ENCODE results near the gene TIA1. TPM values are rescaled to one million over a fixed set of nuclear protein-coding genes. Genes with fewer than 3 reads are reported as not detected.

TIA1 gene
- total RNA-seq, 3 donors from 2014 or later (not counting 1 experiment from before 2014, with no cell fraction given) = 76.9 to 113 (median 93.2) TPM

DNA sequence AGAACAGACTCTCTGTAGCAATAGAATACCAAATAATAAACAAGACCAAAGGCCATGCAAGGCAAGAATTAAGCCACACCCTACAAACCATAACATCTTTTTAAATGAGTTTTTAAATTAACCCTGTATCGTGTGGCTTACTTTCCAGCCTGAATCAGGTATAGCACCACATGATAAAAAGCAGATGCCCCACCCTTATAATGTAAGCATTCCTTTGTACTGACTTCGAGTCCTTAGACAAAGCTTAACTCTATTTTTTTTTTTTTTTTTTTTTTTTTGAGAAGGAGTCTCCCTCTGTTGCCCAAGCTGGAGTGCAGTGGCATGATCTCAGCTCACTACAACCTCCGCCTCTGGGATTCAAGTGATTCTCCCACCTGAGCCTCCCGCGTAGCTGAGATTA lies 55.9 kb downstream of the TIA1 start:
- no peak for ATAC-seq
- Histone ChIP-seq H3K9me3 (ENCODE audit: control insufficient read depth, insufficient read depth, low read length) (no peaks in the 10 kb centered on the region), H3K27me3 (ENCODE audit: control insufficient read depth, insufficient read depth, low read length) (no peaks in the 10 kb centered on the region), H3K36me3 (ENCODE audit: control insufficient read depth, insufficient read depth, low read length) (no peaks in the 10 kb centered on the region), H3K4me1 (ENCODE audit: control insufficient read depth, insufficient read depth, low read length) (peaks cover 9% of the 10 kb centered on the region), H3K27ac (ENCODE audit: low read length) (no peak overlapping the region), H3K4me3 (ENCODE audit: low read length) (no peak overlapping the region)
- no peak overlapping the region for H3K27ac Mint-ChIP-seq
- WGBS (ENCODE audit: insufficient coverage) = 95% methylated on average over 4 of the region's 5 CpGs
- peaks cover 16 to 19% of the 10 kb centered on the region in 2 donors for H3K4me1 Mint-ChIP-seq
- no peaks in the 10 kb centered on the region for H3K36me3 Mint-ChIP-seq
- DNase-seq = no peak
- intact Hi-C loops (cut with micrococcal nuclease) = loop anchor here (5.0 kb wide), 3 partner anchors 100 to 465 kb away; partner anchors contain the start of genes SNRNP27 and SNRPG
- TF ChIP-seq, protein P1, sequence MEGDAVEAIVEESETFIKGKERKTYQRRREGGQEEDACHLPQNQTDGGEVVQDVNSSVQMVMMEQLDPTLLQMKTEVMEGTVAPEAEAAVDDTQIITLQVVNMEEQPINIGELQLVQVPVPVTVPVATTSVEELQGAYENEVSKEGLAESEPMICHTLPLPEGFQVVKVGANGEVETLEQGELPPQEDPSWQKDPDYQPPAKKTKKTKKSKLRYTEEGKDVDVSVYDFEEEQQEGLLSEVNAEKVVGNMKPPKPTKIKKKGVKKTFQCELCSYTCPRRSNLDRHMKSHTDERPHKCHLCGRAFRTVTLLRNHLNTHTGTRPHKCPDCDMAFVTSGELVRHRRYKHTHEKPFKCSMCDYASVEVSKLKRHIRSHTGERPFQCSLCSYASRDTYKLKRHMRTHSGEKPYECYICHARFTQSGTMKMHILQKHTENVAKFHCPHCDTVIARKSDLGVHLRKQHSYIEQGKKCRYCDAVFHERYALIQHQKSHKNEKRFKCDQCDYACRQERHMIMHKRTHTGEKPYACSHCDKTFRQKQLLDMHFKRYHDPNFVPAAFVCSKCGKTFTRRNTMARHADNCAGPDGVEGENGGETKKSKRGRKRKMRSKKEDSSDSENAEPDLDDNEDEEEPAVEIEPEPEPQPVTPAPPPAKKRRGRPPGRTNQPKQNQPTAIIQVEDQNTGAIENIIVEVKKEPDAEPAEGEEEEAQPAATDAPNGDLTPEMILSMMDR (IDR thresholded peaks at IDR 0.05) = no peak
- H3K27me3 Mint-ChIP-seq (ENCODE audit: low read depth in 2 of 2) = no peaks in the 10 kb centered on the region
- H3K4me3 Mint-ChIP-seq = no peak overlapping the region
- H3K9me3 Mint-ChIP-seq = no peaks in the 10 kb centered on the region

DNA sequence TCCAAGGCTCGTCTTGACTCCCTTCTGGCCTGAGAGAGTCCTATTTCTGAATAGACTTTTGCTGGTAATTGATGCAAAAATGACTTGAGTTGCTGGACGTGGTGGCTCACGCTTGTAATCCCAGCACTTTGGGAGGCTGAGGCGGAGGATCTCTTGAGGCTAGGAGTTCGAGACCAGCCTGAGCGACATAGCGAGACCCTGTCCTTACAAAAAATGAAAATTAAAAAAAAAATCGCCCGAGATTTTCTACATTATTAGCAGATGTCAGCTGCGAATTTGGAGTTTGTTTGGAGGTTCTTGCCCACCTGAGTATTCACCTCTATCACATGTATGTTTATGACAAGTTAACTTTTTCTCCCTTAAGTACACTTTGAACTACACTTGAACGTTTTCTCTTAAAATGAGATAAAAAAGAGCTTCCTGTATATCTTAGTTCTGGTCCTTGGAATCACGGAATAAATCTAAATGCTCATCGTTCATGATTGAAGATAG lies 57.1 kb downstream of the TIA1 start:
- DNase-seq = no peak
- peaks cover 16 to 19% of the 10 kb centered on the region in 2 donors for H3K4me1 Mint-ChIP-seq
- H3K27ac ChIP-seq (ENCODE audit: low read length) = peak overlapping the region; percentile 90
- H3K4me3 Mint-ChIP-seq = peak overlapping the region; percentile 100
- H3K4me3 ChIP-seq (ENCODE audit: low read length) = peak overlapping the region; percentile 78
- peaks cover 9% of the 10 kb centered on the region for H3K4me1 ChIP-seq (ENCODE audit: control insufficient read depth, insufficient read depth, low read length)
- peak overlapping the region; percentile 96 to 98 for H3K27ac Mint-ChIP-seq
- TF ChIP-seq, protein P1 (IDR thresholded peaks at IDR 0.05) = no peak
- no peak for ATAC-seq
- H3K27me3 ChIP-seq (ENCODE audit: control insufficient read depth, insufficient read depth, low read length) = no peaks in the 10 kb centered on the region
- intact Hi-C loops (cut with micrococcal nuclease) = loop anchor here (1.0 to 5.0 kb wide), 6 partner anchors 48 to 464 kb away; partner anchors contain the start of genes SNRNP27, SNRPG and TIA1
- H3K36me3 ChIP-seq (ENCODE audit: control insufficient read depth, insufficient read depth, low read length) = no peaks in the 10 kb centered on the region
- H3K27me3 Mint-ChIP-seq (ENCODE audit: low read depth in 2 of 2) = no peaks in the 10 kb centered on the region
- no peaks in the 10 kb centered on the region for H3K9me3 ChIP-seq (ENCODE audit: control insufficient read depth, insufficient read depth, low read length)
- no peaks in the 10 kb centered on the region for H3K9me3 Mint-ChIP-seq
- H3K36me3 Mint-ChIP-seq = no peaks in the 10 kb centered on the region
- WGBS (ENCODE audit: insufficient coverage) = 81% methylated on average over 10 of the region's 13 CpGs

DNA sequence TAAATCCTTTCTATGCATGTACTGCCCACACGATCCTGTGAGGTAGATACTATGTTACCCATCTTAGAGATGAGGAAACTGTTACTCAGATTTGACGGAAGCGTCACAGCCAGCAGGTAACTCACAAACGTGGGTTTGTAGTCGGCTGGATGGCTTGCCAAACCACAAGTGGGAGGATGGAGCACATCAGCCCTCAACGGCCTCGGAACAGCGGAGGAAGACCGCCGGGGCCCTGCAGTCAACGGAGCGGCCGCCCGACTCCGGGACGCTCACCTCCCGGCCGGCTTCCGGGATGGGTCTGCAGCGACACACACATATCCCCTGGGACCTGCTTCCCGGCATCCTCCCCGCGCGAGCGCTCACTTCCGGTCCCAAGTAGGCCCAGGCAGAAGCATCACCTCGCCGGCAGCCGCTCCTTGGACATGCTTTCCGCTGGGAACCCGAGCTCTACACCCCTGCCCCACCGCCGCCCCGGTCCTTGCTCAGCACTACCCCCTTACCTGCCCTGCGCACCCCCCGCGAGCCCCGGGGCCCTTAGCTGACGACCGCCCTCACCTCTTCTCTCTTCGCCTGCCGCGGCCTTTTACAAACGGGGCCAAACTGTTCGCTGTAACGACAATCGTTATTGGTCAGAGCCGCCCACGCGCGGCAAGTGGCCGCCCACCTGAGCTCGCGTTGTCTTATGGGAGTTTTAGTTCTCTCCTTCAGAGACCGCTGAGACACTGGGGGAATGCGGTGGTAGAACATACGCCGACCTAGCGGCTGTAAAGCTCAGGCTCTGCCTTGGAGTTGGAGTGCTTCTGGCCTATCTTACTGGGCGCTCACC lies 57.8 kb downstream of the TIA1 start, which contains the start of gene C2orf42:
TSS of gene C2orf42 (minus strand) at position 602 of the 826 bp plus-strand sequence. CDS start 9,034 bp downstream, outside the sequence.
- peak within 1 kb of the TSS; percentile 90 for H3K27ac ChIP-seq (ENCODE audit: low read length)
- ATAC-seq (peak; percentile 84 to 96 (median 88)), DNase-seq (peak; percentile 94 to 98)
- peak within 1 kb of the TSS; percentile 96 to 98 for H3K27ac Mint-ChIP-seq
- no peaks in the 10 kb centered on the region for H3K27me3 ChIP-seq (ENCODE audit: control insufficient read depth, insufficient read depth, low read length)
- TF ChIP-seq, protein P1 (IDR thresholded peaks at IDR 0.05) = no peak
- 0% methylated on average over 60 of the region's 60 CpGs for WGBS (ENCODE audit: insufficient coverage)
- no peaks in the 10 kb centered on the region for H3K9me3 Mint-ChIP-seq
- H3K9me3 ChIP-seq (ENCODE audit: control insufficient read depth, insufficient read depth, low read length) = no peaks in the 10 kb centered on the region
- peak within 1 kb of the TSS; percentile 78 for H3K4me3 ChIP-seq (ENCODE audit: low read length)
- peaks cover 9% of the 10 kb centered on the region for H3K4me1 ChIP-seq (ENCODE audit: control insufficient read depth, insufficient read depth, low read length)
- H3K27me3 Mint-ChIP-seq (ENCODE audit: low read depth in 2 of 2) = no peaks in the 10 kb centered on the region
- peak within 1 kb of the TSS; percentile 100 for H3K4me3 Mint-ChIP-seq
- H3K36me3 ChIP-seq (ENCODE audit: control insufficient read depth, insufficient read depth, low read length) = no peaks in the 10 kb centered on the region
- peaks cover 16 to 19% of the 10 kb centered on the region in 2 donors for H3K4me1 Mint-ChIP-seq
- intact Hi-C loops (cut with micrococcal nuclease) = loop anchor here (1.0 to 5.0 kb wide), 7 partner anchors 48 to 463 kb away; partner anchors contain the start of genes SNRNP27, SNRPG and TIA1
- no peaks in the 10 kb centered on the region for H3K36me3 Mint-ChIP-seq

Data from natural killer cell (primary cell).